ENCODE results near the gene DAB2IP.
A peak's percentile ranks its signal among the peaks of the same experiment; 100 is the strongest.
"Not testable (repeated sequence)": the region's sequence is repeated elsewhere in the genome, so short reads cannot be mapped to it uniquely, and the experiment has no call there.

DAB2IP gene

GRCh38 chr9:121739971-121740370 is 88.5 kb downstream of the DAB2IP start:
- Histone ChIP-seq H3K9ac (ENCODE audit: low read length) (peak overlapping the region; percentile 58; the same call in 1 of the 2 replicates), H3K4me2 (ENCODE audit: low read length) (peak overlapping the region; percentile 67), H3K79me2 (ENCODE audit: insufficient read depth, low read length) (no peaks in the 10 kb centered on the region), H3K4me1 (ENCODE audit: insufficient read depth, low read length, severe bottlenecking) (peaks cover 98% of the 10 kb centered on the region), H4K20me1 (ENCODE audit: insufficient read depth, low read length) (no peaks in the 10 kb centered on the region), H3F3A (ENCODE audit: insufficient read depth, low read length) (no peaks in the 10 kb centered on the region), H3K27ac (ENCODE audit: low read depth, low read length, poor library complexity, severe bottlenecking) (peak overlapping the region; percentile 93), H3K9me2 (ENCODE audit: low read depth, low read length) (no peaks in the 10 kb centered on the region), H3K27me3 (ENCODE audit: insufficient read depth, low read length) (no peaks in the 10 kb centered on the region), H3K4me3 (ENCODE audit: low read depth, low read length, poor library complexity, severe bottlenecking) (peak overlapping the region; percentile 55), H3K9me3 (ENCODE audit: low read length) (no peaks in the 10 kb centered on the region), H2AFZ (ENCODE audit: low read length) (no peak overlapping the region), H3K36me3 (ENCODE audit: insufficient read depth, low read length) (no peaks in the 10 kb centered on the region)
- TF ChIP-seq CTCF (IDR thresholded peaks at IDR 0.05; ENCODE audit: low read length): no peak
- no peak for TF ChIP-seq EZH2 (IDR thresholded peaks at IDR 0.05; ENCODE audit: borderline replicate concordance, low read length)

- H3F3A ChIP-seq (ENCODE audit: insufficient read depth, low read length): no peaks in the 10 kb centered on the region
- no peaks in the 10 kb centered on the region for H3K27me3 ChIP-seq (ENCODE audit: insufficient read depth, low read length)
- peak overlapping the region; percentile 93 for H3K27ac ChIP-seq (ENCODE audit: low read depth, low read length, poor library complexity, severe bottlenecking)
- no peaks in the 10 kb centered on the region for H3K9me3 ChIP-seq (ENCODE audit: low read length)
- H3K4me3 ChIP-seq (ENCODE audit: low read depth, low read length, poor library complexity, severe bottlenecking): peak overlapping the region; percentile 55
- peak overlapping the region; percentile 58 for H3K9ac ChIP-seq (ENCODE audit: low read length)
- H3K4me2 ChIP-seq (ENCODE audit: low read length): peak overlapping the region; percentile 67
- no peaks in the 10 kb centered on the region for H3K79me2 ChIP-seq (ENCODE audit: insufficient read depth, low read length)
- no peaks in the 10 kb centered on the region for H3K36me3 ChIP-seq (ENCODE audit: insufficient read depth, low read length)
- H2AFZ ChIP-seq (ENCODE audit: low read length): no peak overlapping the region
- no peaks in the 10 kb centered on the region for H4K20me1 ChIP-seq (ENCODE audit: insufficient read depth, low read length)
- TF ChIP-seq CTCF (IDR thresholded peaks at IDR 0.05; ENCODE audit: low read length): no peak
- no peak for TF ChIP-seq EZH2 (IDR thresholded peaks at IDR 0.05; ENCODE audit: borderline replicate concordance, low read length)
- peaks cover 99% of the 10 kb centered on the region for H3K4me1 ChIP-seq (ENCODE audit: insufficient read depth, low read length, severe bottlenecking)
- H3K9me2 ChIP-seq (ENCODE audit: low read depth, low read length): no peaks in the 10 kb centered on the region
Observed at GRCh38 chr9:121741228-121741918, 89.9 kb downstream of the DAB2IP start.

GRCh38 chr9:121741919-121742283 is 90.5 kb downstream of the DAB2IP start:
- Histone ChIP-seq H3K4me3 (ENCODE audit: low read depth, low read length, poor library complexity, severe bottlenecking) (peak overlapping the region; percentile 55), H3K4me1 (ENCODE audit: insufficient read depth, low read length, severe bottlenecking) (peaks cover 100% of the 10 kb centered on the region), H3K9ac (ENCODE audit: low read length) (peak overlapping the region; percentile 58), H3K4me2 (ENCODE audit: low read length) (peak overlapping the region; percentile 67; the same call in 1 of the 2 replicates), H3K27ac (ENCODE audit: low read depth, low read length, poor library complexity, severe bottlenecking) (peak overlapping the region; percentile 93)
- not testable (repeated sequence) for H4K20me1 ChIP-seq (ENCODE audit: insufficient read depth, low read length); H3F3A ChIP-seq (ENCODE audit: insufficient read depth, low read length); H3K36me3 ChIP-seq (ENCODE audit: insufficient read depth, low read length); H3K79me2 ChIP-seq (ENCODE audit: insufficient read depth, low read length); H3K9me2 ChIP-seq (ENCODE audit: low read depth, low read length); H2AFZ ChIP-seq (ENCODE audit: low read length); H3K9me3 ChIP-seq (ENCODE audit: low read length); H3K27me3 ChIP-seq (ENCODE audit: insufficient read depth, low read length)

GRCh38 chr9:121742923-121743322 is 91.5 kb downstream of the DAB2IP start:
- Histone ChIP-seq H3K4me3 (ENCODE audit: low read depth, low read length, poor library complexity, severe bottlenecking) (peak overlapping the region; percentile 36), H3F3A (ENCODE audit: insufficient read depth, low read length) (no peaks in the 10 kb centered on the region), H3K9me3 (ENCODE audit: low read length) (no peaks in the 10 kb centered on the region), H3K9ac (ENCODE audit: low read length) (no peak overlapping the region; the same call in 1 of the 2 replicates), H3K9me2 (ENCODE audit: low read depth, low read length) (no peaks in the 10 kb centered on the region), H3K27me3 (ENCODE audit: insufficient read depth, low read length) (no peaks in the 10 kb centered on the region), H3K4me2 (ENCODE audit: low read length) (peak overlapping the region; percentile 52; the same call in 1 of the 2 replicates), H3K36me3 (ENCODE audit: insufficient read depth, low read length) (no peaks in the 10 kb centered on the region), H3K4me1 (ENCODE audit: insufficient read depth, low read length, severe bottlenecking) (peaks cover 100% of the 10 kb centered on the region), H3K79me2 (ENCODE audit: insufficient read depth, low read length) (no peaks in the 10 kb centered on the region), H2AFZ (ENCODE audit: low read length) (no peak overlapping the region), H4K20me1 (ENCODE audit: insufficient read depth, low read length) (no peaks in the 10 kb centered on the region), H3K27ac (ENCODE audit: low read depth, low read length, poor library complexity, severe bottlenecking) (peak overlapping the region; percentile 93)
- no peak for TF ChIP-seq EZH2 (IDR thresholded peaks at IDR 0.05; ENCODE audit: borderline replicate concordance, low read length)
- TF ChIP-seq CTCF (IDR thresholded peaks at IDR 0.05; ENCODE audit: low read length): no peak

Data from OCI-LY1 (cell line).